Lower leg skin (tissue), 3 donors: ENCODE data around the gene S1PR4.

Experiments
- POLR2A ChIP-seq, 2 donors: fragments of 450-650 bp; IDR thresholded peaks; one replicate each; pipeline ENCODE4 v1.6.1; 2016 to 2017; ENCODE audit warnings: antibody characterized with exemption in 2 of 2, mild to moderate bottlenecking in 1 of 2, moderate library complexity in 1 of 2
- TF ChIP-seq, protein P1 (sequence below), 3 donors: fragments of 450-650 bp; IDR thresholded peaks; one replicate each; pipeline ENCODE4 v1.5.1; 2016; ENCODE audit warnings: antibody characterized with exemption in 3 of 3, mild to moderate bottlenecking in 3 of 3, moderate library complexity in 2 of 3

DNA sequence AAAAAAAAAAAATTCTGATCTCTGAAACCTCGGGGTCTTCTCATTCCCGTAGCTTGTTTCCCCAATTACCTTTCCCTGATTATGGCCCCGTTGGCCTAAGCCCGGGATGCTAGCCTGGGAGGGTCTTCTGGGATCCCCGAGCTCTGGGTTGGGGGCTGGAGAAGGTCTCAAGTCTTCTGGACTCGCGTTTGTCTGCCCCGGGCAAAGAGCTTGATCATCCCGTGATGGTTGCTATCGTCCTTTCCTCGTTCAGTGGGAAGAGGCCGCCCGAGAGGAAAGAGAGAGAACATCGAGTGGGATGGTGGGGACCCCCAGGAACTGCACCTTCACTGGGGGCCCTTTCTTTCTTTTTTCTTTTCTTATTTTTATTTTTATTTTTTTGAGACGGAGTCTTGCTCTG, 40.3 kb upstream of the S1PR4 start:
- TF ChIP-seq, protein P1, sequence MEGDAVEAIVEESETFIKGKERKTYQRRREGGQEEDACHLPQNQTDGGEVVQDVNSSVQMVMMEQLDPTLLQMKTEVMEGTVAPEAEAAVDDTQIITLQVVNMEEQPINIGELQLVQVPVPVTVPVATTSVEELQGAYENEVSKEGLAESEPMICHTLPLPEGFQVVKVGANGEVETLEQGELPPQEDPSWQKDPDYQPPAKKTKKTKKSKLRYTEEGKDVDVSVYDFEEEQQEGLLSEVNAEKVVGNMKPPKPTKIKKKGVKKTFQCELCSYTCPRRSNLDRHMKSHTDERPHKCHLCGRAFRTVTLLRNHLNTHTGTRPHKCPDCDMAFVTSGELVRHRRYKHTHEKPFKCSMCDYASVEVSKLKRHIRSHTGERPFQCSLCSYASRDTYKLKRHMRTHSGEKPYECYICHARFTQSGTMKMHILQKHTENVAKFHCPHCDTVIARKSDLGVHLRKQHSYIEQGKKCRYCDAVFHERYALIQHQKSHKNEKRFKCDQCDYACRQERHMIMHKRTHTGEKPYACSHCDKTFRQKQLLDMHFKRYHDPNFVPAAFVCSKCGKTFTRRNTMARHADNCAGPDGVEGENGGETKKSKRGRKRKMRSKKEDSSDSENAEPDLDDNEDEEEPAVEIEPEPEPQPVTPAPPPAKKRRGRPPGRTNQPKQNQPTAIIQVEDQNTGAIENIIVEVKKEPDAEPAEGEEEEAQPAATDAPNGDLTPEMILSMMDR (IDR thresholded peaks at IDR 0.05) = no peak
- no peak for TF ChIP-seq POLR2A (IDR thresholded peaks at IDR 0.05)
